ENCODE data around the gene FAM171A1. TPM values are rescaled to one million over a fixed set of nuclear protein-coding genes. Genes with fewer than 3 reads are reported as not detected.

The FAM171A1 gene
- total RNA-seq, 1 experiment from 2014 or later, result 19.2 TPM

- ATAC-seq, result no peak
- TF ChIP-seq SIN3A (IDR thresholded peaks at IDR 0.05; ENCODE audit: borderline replicate concordance, insufficient read depth, low read depth, low read length) (no peak), TCF7L2 (IDR thresholded peaks at IDR 0.05; ENCODE audit: low read depth, low read length) (no peak), POLR2AphosphoS5 (IDR thresholded peaks at IDR 0.05; ENCODE audit: low read depth, low read length) (no peak), REST (IDR thresholded peaks at IDR 0.05; ENCODE audit: insufficient read depth in 1 of 2, low read depth in 2 of 2, low read length in 1 of 2) (no peak), CTCF (IDR thresholded peaks at IDR 0.05) (no peak)
- in situ Hi-C loops (cut with HindIII; ENCODE audit: low pct_unique_long_range_greater_than_20kb, low sequenced_read_pairs) (no loop called here), intact Hi-C loops (cut with micrococcal nuclease; ENCODE audit: unreplicated experiment) (no loop called here)
- H3K4me1 ChIP-seq (ENCODE audit: control insufficient read depth, insufficient read depth, low read length), result no peaks in the 10 kb centered on the region
- no peak overlapping the region for H3K4me3 ChIP-seq (ENCODE audit: low read depth in 2 of 2, low read length in 2 of 2)
- no peaks in the 10 kb centered on the region for H3K27me3 ChIP-seq (ENCODE audit: control insufficient read depth, insufficient read depth, low read length)
- H3K36me3 ChIP-seq (ENCODE audit: control insufficient read depth, insufficient read depth, low read length), result no peaks in the 10 kb centered on the region
- ChIA-PET POLR2A (no interaction called here), CTCF (no interaction called here)
- no peak overlapping the region for H3K27ac ChIP-seq (ENCODE audit: low read length)
- DNase-seq (ENCODE audit: low read depth, low spot score), result no peak
- BruUV-seq (replicated peaks), result no TSS peak
- H3K9me3 ChIP-seq (ENCODE audit: control insufficient read depth, insufficient read depth, low read depth, low read length), result no peaks in the 10 kb centered on the region
Observed at GRCh38 chr10:15387021-15387420, 15.9 kb upstream of the FAM171A1 start.

- intact Hi-C loops (cut with micrococcal nuclease; ENCODE audit: unreplicated experiment), result no loop called here
- no peaks in the 10 kb centered on the region for H3K27me3 ChIP-seq (ENCODE audit: control insufficient read depth, insufficient read depth, low read length)
- ATAC-seq, result no peak
Observed at GRCh38 chr10:15385552-15386455, 14.7 kb upstream of the FAM171A1 start.

GRCh38 chr10:15381420-15381819 lies 10.3 kb upstream of the FAM171A1 start:
- in situ Hi-C loops (cut with HindIII; ENCODE audit: low pct_unique_long_range_greater_than_20kb, low sequenced_read_pairs), result no loop called here
- Histone ChIP-seq H3K4me3 (ENCODE audit: low read depth in 2 of 2, low read length in 2 of 2) (no peak overlapping the region), H3K27me3 (ENCODE audit: control insufficient read depth, insufficient read depth, low read length) (no peaks in the 10 kb centered on the region), H3K4me1 (ENCODE audit: control insufficient read depth, insufficient read depth, low read length) (no peaks in the 10 kb centered on the region), H3K27ac (ENCODE audit: low read length) (no peak overlapping the region), H3K9me3 (ENCODE audit: control insufficient read depth, insufficient read depth, low read depth, low read length) (no peaks in the 10 kb centered on the region), H3K36me3 (ENCODE audit: control insufficient read depth, insufficient read depth, low read length) (no peaks in the 10 kb centered on the region)
- POLR2A ChIA-PET, result no interaction called here
- no TSS peak for BruUV-seq (replicated peaks)
- DNase-seq (ENCODE audit: low read depth, low spot score), result no peak
- ATAC-seq, result no peak
- no peak for TF ChIP-seq REST (IDR thresholded peaks at IDR 0.05; ENCODE audit: insufficient read depth in 1 of 2, low read depth in 2 of 2, low read length in 1 of 2)
- TF ChIP-seq TCF7L2 (IDR thresholded peaks at IDR 0.05; ENCODE audit: low read depth, low read length), result no peak
- TF ChIP-seq CTCF (IDR thresholded peaks at IDR 0.05), result no peak
- TF ChIP-seq SIN3A (IDR thresholded peaks at IDR 0.05; ENCODE audit: borderline replicate concordance, insufficient read depth, low read depth, low read length), result no peak
- TF ChIP-seq POLR2AphosphoS5 (IDR thresholded peaks at IDR 0.05; ENCODE audit: low read depth, low read length), result no peak
- CTCF ChIA-PET, result no interaction called here
- intact Hi-C loops (cut with micrococcal nuclease; ENCODE audit: unreplicated experiment), result no loop called here

More at GRCh38 chr10:15385552-15386455, 14.7 kb upstream of the FAM171A1 start:
- TF ChIP-seq TCF7L2 (IDR thresholded peaks at IDR 0.05; ENCODE audit: low read depth, low read length), result no peak
- H3K9me3 ChIP-seq (ENCODE audit: control insufficient read depth, insufficient read depth, low read depth, low read length), result no peaks in the 10 kb centered on the region
- H3K4me1 ChIP-seq (ENCODE audit: control insufficient read depth, insufficient read depth, low read length), result no peaks in the 10 kb centered on the region
- CTCF ChIA-PET, result no interaction called here
- no TSS peak for BruUV-seq (replicated peaks)
- in situ Hi-C loops (cut with HindIII; ENCODE audit: low pct_unique_long_range_greater_than_20kb, low sequenced_read_pairs), result no loop called here
- POLR2A ChIA-PET, result interaction anchor here (0.6 kb wide), 1 partner anchor 261 kb away, joined by 7 read pairs; no protein-coding TSS in a partner anchor
- no peaks in the 10 kb centered on the region for H3K36me3 ChIP-seq (ENCODE audit: control insufficient read depth, insufficient read depth, low read length)
- H3K27ac ChIP-seq (ENCODE audit: low read length), result no peak overlapping the region
- no peak overlapping the region for H3K4me3 ChIP-seq (ENCODE audit: low read depth in 2 of 2, low read length in 2 of 2)
- DNase-seq (ENCODE audit: low read depth, low spot score), result no peak
